Mononuclear cell (primary cell): ENCODE data around the gene TP63. TPM values are rescaled to one million over a fixed set of nuclear protein-coding genes. Genes with fewer than 3 reads are reported as not detected.

Experiments used
- H3K27me3 ChIP-seq: 2 replicates; pipeline ENCODE4 v1.6.0; 2011; ENCODE audit warnings: low read length, control low read depth; ENCODE audit not compliant: insufficient read depth
- H3K4me1 ChIP-seq: 2 replicates; pipeline ENCODE4 v1.5.1; 2011; ENCODE audit warnings: mild to moderate bottlenecking, low read length, control low read depth; ENCODE audit not compliant: insufficient read depth
- H3K4me3 ChIP-seq: 2 replicates; pipeline ENCODE4 v1.5.1; 2011; ENCODE audit warnings: mild to moderate bottlenecking, low read length, moderate library complexity
- H3K9me3 ChIP-seq: 2 replicates; pipeline ENCODE4 v1.5.1; 2011; ENCODE audit warnings: low read depth, mild to moderate bottlenecking, control low read depth, low read length
- total RNA-seq: library from RNA; depleted of rRNA; stranded (reverse); fragments of >200 nt; gene quantifications from one replicate; pipeline ENCODE4 v1.2.3, GENCODE V29; 2012

The TP63 gene
- total RNA-seq, 1 donor: 0.21 TPM

- no peaks in the 10 kb centered on the region for H3K4me1 ChIP-seq
- no peaks in the 10 kb centered on the region for H3K27me3 ChIP-seq
- no peak overlapping the region for H3K4me3 ChIP-seq
- H3K9me3 ChIP-seq: no peaks in the 10 kb centered on the region
Measured at GRCh38 chr3:189812806-189813465, 181.7 kb downstream of the TP63 start.

DNA sequence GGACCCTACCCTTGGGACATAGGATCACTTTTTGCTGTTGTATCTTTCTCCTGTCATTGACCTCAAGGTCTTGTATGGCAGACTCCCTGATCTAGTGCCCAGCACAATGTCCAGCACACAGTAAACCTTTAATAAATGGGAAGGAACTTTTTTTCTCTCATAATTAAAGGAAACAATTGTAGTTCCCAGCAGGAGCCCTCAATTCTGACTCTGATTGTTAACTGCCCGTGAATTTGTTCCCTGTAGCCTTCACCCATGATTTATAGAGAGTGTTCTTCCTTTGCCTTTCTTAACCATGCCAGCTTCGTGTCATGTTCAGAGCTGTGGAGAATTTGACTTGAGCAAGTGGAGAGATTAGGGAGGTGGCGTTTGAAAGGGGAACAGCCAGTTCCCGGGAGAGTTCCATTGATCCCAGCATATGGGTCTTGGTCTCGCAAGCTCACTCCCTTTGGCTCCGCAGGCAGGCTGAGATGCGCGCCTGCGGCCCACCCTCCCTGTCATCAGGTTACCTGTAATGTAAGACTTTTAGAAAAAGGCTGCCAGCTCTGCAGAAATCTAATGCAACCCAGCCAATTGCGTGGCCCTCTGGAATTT is 182.6 kb downstream of the TP63 start:
- H3K9me3 ChIP-seq: no peaks in the 10 kb centered on the region
- H3K4me1 ChIP-seq: no peaks in the 10 kb centered on the region
- H3K4me3 ChIP-seq: no peak overlapping the region
- no peaks in the 10 kb centered on the region for H3K27me3 ChIP-seq

DNA sequence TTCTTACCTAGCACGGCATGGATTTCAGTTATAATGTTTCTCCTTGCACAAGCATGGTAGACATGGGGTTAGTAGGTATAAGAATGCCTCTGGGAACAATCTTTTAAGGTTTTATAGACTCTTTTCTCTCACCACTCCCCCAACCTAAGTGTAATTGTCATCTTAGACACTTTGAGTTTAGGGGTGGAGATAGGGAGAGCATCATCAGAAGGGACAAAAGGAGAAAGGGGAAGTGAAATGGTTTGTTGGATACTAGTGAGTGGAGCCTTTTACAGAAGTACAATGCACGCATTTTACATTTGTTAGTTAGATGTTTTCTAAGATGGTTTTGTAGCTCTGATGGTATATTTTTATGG is 189.2 kb downstream of the TP63 start:
- Histone ChIP-seq H3K27me3 (no peaks in the 10 kb centered on the region), H3K4me3 (no peak overlapping the region), H3K9me3 (no peaks in the 10 kb centered on the region), H3K4me1 (no peaks in the 10 kb centered on the region)

DNA sequence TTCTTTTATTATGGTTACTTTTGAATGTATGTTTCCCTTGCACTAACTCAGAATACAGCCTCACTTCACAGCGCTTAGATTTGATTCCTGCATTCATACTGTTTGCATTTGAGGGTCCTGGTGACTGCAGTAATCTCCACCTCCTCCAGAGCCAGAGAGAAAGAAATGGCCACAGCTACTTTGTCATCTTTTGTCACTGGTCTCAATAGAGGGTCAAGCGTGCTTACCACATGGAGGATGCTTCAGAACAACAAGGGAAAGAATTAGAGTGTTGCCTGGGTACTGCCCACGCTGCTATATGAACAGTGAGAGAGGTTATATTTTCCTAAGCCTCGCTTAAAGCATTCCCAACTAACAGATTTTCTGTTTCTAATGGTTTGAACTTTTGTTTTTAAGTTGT is 190.1 kb downstream of the TP63 start:
- Histone ChIP-seq H3K27me3 (no peaks in the 10 kb centered on the region), H3K4me1 (no peaks in the 10 kb centered on the region), H3K9me3 (no peaks in the 10 kb centered on the region), H3K4me3 (no peak overlapping the region)

DNA sequence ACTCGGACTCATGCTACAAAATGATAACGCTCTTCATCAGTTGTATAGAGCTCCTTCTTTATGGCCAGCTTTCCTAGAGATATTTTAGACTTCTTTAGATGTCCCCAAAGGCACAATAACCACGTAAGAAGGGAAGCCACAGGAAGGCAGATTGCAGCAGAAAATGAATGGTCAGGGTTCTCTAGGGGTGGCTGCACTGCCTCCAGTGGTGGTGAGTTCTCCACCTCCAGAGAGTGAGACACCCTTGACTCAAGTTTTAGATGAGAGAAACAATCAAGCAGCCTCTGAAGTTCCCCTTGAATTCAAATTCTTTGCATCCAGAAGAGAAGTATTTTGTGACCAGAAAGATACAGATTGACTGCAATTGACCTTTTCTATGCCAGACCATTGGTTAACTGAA is 191.5 kb downstream of the TP63 start:
- Histone ChIP-seq H3K9me3 (no peaks in the 10 kb centered on the region), H3K4me3 (no peak overlapping the region), H3K27me3 (no peaks in the 10 kb centered on the region), H3K4me1 (no peaks in the 10 kb centered on the region)

DNA sequence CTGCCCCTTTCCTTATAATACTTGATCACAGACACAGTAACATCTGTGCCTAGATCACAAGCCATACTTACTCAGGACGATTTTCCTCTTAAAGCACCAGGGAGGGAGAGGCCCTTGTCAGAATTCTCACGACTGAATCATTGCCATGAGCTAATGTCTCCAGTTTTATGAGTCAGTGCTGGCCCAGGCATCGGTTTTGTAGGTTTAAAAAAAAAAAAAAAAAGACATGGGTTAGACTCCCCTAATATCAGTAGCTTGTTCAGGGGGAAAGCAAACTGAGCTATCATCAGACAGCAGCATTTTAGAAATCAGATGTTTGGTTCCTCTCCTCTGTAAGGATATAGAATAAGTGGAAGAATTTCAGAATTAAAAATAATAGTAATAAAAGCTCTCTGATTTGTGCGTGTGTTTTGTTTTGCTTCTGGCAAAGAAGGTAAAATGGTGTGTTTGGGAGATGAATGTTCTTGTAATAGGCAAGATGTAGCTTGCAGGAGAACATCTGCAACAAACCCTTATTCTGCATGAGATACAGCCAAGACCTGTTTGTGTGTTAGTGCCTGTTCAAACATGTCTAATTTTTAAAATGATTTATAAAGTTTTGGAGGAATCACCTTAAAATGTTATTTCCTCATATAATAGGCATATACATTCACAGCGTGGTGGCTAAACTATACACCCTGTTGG is 193.6 kb downstream of the TP63 start:
- Histone ChIP-seq H3K4me3 (no peak overlapping the region), H3K27me3 (no peaks in the 10 kb centered on the region), H3K4me1 (no peaks in the 10 kb centered on the region), H3K9me3 (no peaks in the 10 kb centered on the region)

GRCh38 chr3:189826566-189826965 is 195.4 kb downstream of the TP63 start:
- Histone ChIP-seq H3K27me3 (no peaks in the 10 kb centered on the region), H3K4me3 (no peak overlapping the region), H3K4me1 (no peaks in the 10 kb centered on the region), H3K9me3 (no peaks in the 10 kb centered on the region)

DNA sequence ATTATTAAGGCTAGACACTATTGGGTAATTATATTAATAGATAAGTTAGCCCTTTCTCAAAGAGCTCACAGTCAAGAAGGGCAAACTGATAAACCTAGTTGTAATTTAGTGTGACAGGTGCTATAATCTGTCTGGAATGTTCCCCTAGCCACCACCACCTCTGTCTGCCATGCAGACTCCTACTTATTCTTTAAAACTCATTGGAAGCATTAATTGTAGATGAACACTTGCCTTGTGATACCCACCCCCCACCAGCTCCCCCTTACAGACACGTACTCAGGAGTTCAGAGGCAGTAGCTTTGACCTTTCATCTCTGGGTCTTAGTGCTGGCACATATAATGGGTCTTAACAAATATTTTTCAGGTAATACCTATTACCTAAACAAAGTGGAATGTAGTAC is 195.9 kb downstream of the TP63 start:
- H3K9me3 ChIP-seq: no peaks in the 10 kb centered on the region
- H3K27me3 ChIP-seq: no peaks in the 10 kb centered on the region
- H3K4me1 ChIP-seq: no peaks in the 10 kb centered on the region
- H3K4me3 ChIP-seq: no peak overlapping the region

DNA sequence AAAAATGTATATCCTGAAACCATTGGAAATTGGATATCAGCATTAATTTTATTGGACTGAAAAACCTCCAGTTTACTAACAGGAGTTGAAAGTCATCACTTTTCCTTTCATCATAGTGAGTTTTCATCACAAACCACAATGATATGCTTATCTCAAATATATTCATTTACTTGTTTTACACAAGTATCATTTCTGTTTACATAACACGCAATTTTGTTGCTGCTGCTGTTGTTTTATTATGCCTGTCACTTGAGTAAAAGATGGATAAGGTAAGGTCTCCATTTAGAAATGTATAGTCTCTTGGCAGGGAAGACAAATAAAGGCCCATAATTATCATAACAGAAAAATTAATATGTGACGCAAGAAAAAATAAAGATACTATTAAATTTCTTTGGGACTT is 199.2 kb downstream of the TP63 start:
- Histone ChIP-seq H3K4me3 (no peak overlapping the region), H3K9me3 (no peaks in the 10 kb centered on the region), H3K27me3 (no peaks in the 10 kb centered on the region), H3K4me1 (no peaks in the 10 kb centered on the region)

- Histone ChIP-seq H3K4me1 (peaks cover 5% of the 10 kb centered on the region), H3K27me3 (no peaks in the 10 kb centered on the region), H3K9me3 (no peaks in the 10 kb centered on the region), H3K4me3 (no peak overlapping the region)
Measured at GRCh38 chr3:189833266-189833665, 202.1 kb downstream of the TP63 start.

GRCh38 chr3:189833996-189834395 is 202.8 kb downstream of the TP63 start:
- Histone ChIP-seq H3K4me1 (peaks cover 5% of the 10 kb centered on the region), H3K9me3 (no peaks in the 10 kb centered on the region), H3K27me3 (no peaks in the 10 kb centered on the region), H3K4me3 (no peak overlapping the region)

DNA sequence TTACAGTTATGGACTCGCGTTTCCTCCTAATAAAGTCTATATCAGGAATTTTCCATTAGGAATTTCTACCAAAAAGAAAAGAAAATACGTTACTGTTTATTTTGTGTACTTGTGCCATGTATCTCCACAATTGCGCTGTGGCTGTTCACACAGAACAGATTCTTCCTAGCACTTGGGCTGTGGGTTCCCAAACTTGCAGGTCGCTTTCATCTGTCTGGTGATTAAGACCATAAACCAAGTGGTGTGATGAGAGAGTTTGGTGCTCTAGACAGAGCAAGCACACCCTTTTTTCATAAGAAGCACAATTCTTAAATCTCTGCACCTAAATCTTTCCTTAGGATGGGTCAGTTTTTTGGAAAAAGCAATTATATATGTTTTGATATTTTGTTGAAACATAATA is 203.3 kb downstream of the TP63 start:
- Histone ChIP-seq H3K4me1 (peaks cover 5% of the 10 kb centered on the region), H3K27me3 (no peaks in the 10 kb centered on the region), H3K4me3 (no peak overlapping the region), H3K9me3 (no peaks in the 10 kb centered on the region)

GRCh38 chr3:189836795-189837194 is 205.6 kb downstream of the TP63 start:
- Histone ChIP-seq H3K4me3 (no peak overlapping the region), H3K4me1 (peaks cover 5% of the 10 kb centered on the region), H3K27me3 (no peaks in the 10 kb centered on the region), H3K9me3 (no peaks in the 10 kb centered on the region)

GRCh38 chr3:189838291-189838690 is 207.1 kb downstream of the TP63 start:
- Histone ChIP-seq H3K9me3 (no peaks in the 10 kb centered on the region), H3K4me1 (peaks cover 5% of the 10 kb centered on the region), H3K27me3 (no peaks in the 10 kb centered on the region), H3K4me3 (no peak overlapping the region)

DNA sequence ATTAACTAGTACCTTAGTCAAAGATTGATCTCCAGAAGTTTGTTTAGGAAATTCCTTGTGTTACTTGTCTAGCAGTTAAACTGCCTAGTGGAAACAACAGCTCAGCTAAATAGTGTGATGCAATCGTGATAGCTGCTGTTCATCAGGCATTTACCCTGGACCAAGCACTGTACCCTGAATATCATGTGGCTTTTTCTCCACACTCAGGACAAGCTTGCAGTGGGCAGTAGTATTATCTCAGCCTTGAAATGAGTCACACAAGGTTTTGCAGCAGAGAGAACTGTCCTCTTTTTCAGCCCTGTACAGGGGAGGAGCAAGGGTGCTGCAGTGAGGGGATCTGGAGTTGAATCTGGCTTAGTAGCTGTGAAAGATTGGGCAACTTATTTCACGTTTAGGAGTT is 208.4 kb downstream of the TP63 start:
- Histone ChIP-seq H3K4me1 (peaks cover 5% of the 10 kb centered on the region), H3K9me3 (no peaks in the 10 kb centered on the region), H3K4me3 (no peak overlapping the region), H3K27me3 (no peaks in the 10 kb centered on the region)
